GM19397 (cell line): ENCODE measurements around the gene AGMO.

Experiments
- ATAC-seq: cut with Tn5 transposase; IDR thresholded peaks from one replicate; pipeline ENCODE4 v1.9.1; 2021; ENCODE audit warnings: mild to moderate bottlenecking, moderate library complexity; ENCODE audit not compliant: unreplicated experiment

The AGMO gene

DNA sequence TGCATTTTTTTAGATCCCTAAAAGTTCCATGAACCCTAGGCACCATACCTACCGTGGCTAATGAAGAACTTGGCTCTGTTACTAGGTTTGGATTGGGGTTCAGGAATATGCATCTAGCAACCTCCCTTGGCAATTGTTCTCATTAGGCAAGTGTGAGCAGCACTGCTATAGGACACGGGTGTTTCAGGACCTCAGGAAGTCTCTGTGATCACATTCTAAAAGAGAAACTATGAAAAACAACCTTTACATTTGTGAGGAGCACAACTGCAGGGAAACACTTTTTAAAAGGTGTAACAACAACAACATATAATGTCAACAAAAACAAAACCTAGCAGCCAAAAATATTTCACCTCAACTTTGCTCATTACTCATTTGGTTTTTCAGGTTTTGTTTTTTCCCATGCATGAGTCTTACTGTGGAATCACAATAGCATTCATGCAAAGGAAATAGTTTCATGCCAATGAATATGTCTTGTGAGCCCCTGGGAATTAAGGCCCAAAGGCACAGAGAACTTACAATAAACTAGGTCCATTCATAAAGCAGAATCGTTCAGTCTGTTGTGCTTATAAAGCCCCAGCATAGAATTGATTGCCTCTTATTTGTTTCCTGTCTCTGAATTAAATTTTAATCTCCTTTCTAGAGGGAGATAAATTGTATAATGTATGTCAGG is 403.5 kb downstream of the AGMO start:
- ATAC-seq, result no peak
